HEK293T (cell line): ENCODE data around the gene PCP4.

Experiments
- CTCF ChIA-PET: fragments of 350-600 bp; formaldehyde crosslinking; extraction: SDS; loops from one replicate; lab custom pipeline; 2021; ENCODE audit warnings: antibody characterized with exemption, inconsistent platforms; lab: Yijun Ruan, JAX
- POLR2A ChIA-PET: fragments of 350-600 bp; formaldehyde crosslinking; extraction: SDS; loops from one replicate; lab custom pipeline; 2020; ENCODE audit warnings: antibody characterized with exemption, inconsistent platforms; lab: Yijun Ruan, JAX
- DNase-seq: peaks from one replicate; pipeline ENCODE4 v3.0.0; 2012; ENCODE audit warnings: mixed read lengths; ENCODE audit errors: extremely low spot score
- ARNT ChIP-seq: fragments of 450-650 bp; IDR thresholded peaks from 2 replicates; pipeline ENCODE4 v1.6.1; 2017; ENCODE audit warnings: mild to moderate bottlenecking
- BHLHE40 ChIP-seq: fragments of 450-650 bp; IDR thresholded peaks from 2 replicates; pipeline ENCODE4 v1.6.1; 2016; ENCODE audit warnings: mild to moderate bottlenecking, moderate library complexity, borderline replicate concordance
- CTBP1 ChIP-seq: fragments of 450-650 bp; IDR thresholded peaks from 2 replicates; pipeline ENCODE4 v1.6.1; 2016; ENCODE audit warnings: borderline replicate concordance
- ELF4 ChIP-seq: fragments of 450-650 bp; IDR thresholded peaks from 2 replicates; pipeline ENCODE4 v1.6.1; 2017; ENCODE audit warnings: antibody characterized with exemption
- FOXA1 ChIP-seq: fragments of 450-650 bp; IDR thresholded peaks from 2 replicates; pipeline ENCODE4 v1.6.1; 2016; ENCODE audit warnings: mild to moderate bottlenecking
- FOXK2 ChIP-seq: fragments of 450-650 bp; IDR thresholded peaks from 2 replicates; pipeline ENCODE4 v1.6.1; 2016; ENCODE audit warnings: mild to moderate bottlenecking
- FOXM1 ChIP-seq: fragments of 450-650 bp; IDR thresholded peaks from 2 replicates; pipeline ENCODE4 v1.6.1; 2017; ENCODE audit warnings: mild to moderate bottlenecking, borderline replicate concordance
- HDGF ChIP-seq: fragments of 450-650 bp; IDR thresholded peaks from 2 replicates; pipeline ENCODE4 v1.6.1; 2017; ENCODE audit warnings: antibody characterized with exemption, borderline replicate concordance
- L3MBTL2 ChIP-seq: fragments of 450-650 bp; conservative IDR thresholded peaks from 2 replicates; pipeline ENCODE4 v1.6.1; 2016; ENCODE audit warnings: mild to moderate bottlenecking
- LEF1 ChIP-seq: fragments of 450-650 bp; IDR thresholded peaks from 2 replicates; pipeline ENCODE4 v1.6.1; 2017; ENCODE audit warnings: mild to moderate bottlenecking, borderline replicate concordance
- NFRKB ChIP-seq: fragments of 450-650 bp; IDR thresholded peaks from 2 replicates; pipeline ENCODE4 v1.6.1; 2016; ENCODE audit warnings: mild to moderate bottlenecking, moderate library complexity
- PKNOX1 ChIP-seq: fragments of 450-650 bp; IDR thresholded peaks from 2 replicates; pipeline ENCODE4 v1.6.1; 2016
- SP1 ChIP-seq: fragments of 450-650 bp; IDR thresholded peaks from 2 replicates; pipeline ENCODE4 v1.6.1; 2017
- SUZ12 ChIP-seq: fragments of 450-650 bp; IDR thresholded peaks from 2 replicates; pipeline ENCODE4 v1.6.1; 2016; ENCODE audit warnings: mild to moderate bottlenecking
- TARDBP ChIP-seq: fragments of 450-650 bp; IDR thresholded peaks from 2 replicates; pipeline ENCODE4 v1.6.1; 2016
- ZNF384 ChIP-seq: fragments of 450-650 bp; IDR thresholded peaks from 2 replicates; pipeline ENCODE4 v1.6.1; 2016

Gene PCP4

GRCh38 chr21:39900491-39900890 lies 33.3 kb downstream of the PCP4 start:
- POLR2A ChIA-PET = no interaction called here
- no peak for DNase-seq
- CTCF ChIA-PET = no interaction called here
- no peak for TF ChIP-seq NFRKB
- TF ChIP-seq SP1 = no peak
- TF ChIP-seq BHLHE40 = no peak
- TF ChIP-seq SUZ12 = no peak
- TF ChIP-seq FOXM1 = no peak

- ChIA-PET CTCF (no interaction called here), POLR2A (no interaction called here)
- DNase-seq = no peak
- TF ChIP-seq PKNOX1 (no peak), FOXA1 (no peak), SUZ12 (no peak)
Observed at GRCh38 chr21:39900911-39901310, 33.7 kb downstream of the PCP4 start.

GRCh38 chr21:39902986-39903385 lies 35.7 kb downstream of the PCP4 start:
- CTCF ChIA-PET = no interaction called here
- no peak for DNase-seq
- POLR2A ChIA-PET = no interaction called here
- TF ChIP-seq FOXA1 (no peak), FOXM1 (no peak), ELF4 (no peak), SP1 (no peak), BHLHE40 (no peak), L3MBTL2 (no peak), SUZ12 (no peak), LEF1 (no peak)

- ChIA-PET CTCF (no interaction called here), POLR2A (no interaction called here)
- no peak for TF ChIP-seq TARDBP
- no peak for TF ChIP-seq PKNOX1
- TF ChIP-seq ARNT = no peak
- TF ChIP-seq SUZ12 = no peak
- no peak for TF ChIP-seq HDGF
- TF ChIP-seq L3MBTL2 = no peak
- no peak for TF ChIP-seq FOXK2
- no peak for TF ChIP-seq CTBP1
- TF ChIP-seq SP1 = no peak
- TF ChIP-seq FOXM1 = no peak
- no peak for TF ChIP-seq NFRKB
- no peak for TF ChIP-seq FOXA1
- TF ChIP-seq ZNF384 = no peak
- TF ChIP-seq ELF4 = no peak
- TF ChIP-seq BHLHE40 = no peak
- TF ChIP-seq LEF1 = no peak
- DNase-seq = no peak
Observed at GRCh38 chr21:39904457-39904856, 37.2 kb downstream of the PCP4 start.

- TF ChIP-seq ARNT (no peak), ZNF384 (no peak), HDGF (no peak), FOXK2 (no peak), SUZ12 (no peak), TARDBP (no peak)
- CTCF ChIA-PET = no interaction called here
- no peak for DNase-seq
- POLR2A ChIA-PET = no interaction called here
Observed at GRCh38 chr21:39908265-39908923, 41.2 kb downstream of the PCP4 start.

GRCh38 chr21:39911286-39912199 lies 44.3 kb downstream of the PCP4 start:
- ChIA-PET CTCF (no interaction called here), POLR2A (no interaction called here)
- DNase-seq = no peak
- TF ChIP-seq ELF4 (no peak), BHLHE40 (no peak), FOXK2 (no peak), NFRKB (no peak), ARNT (no peak), TARDBP (no peak), L3MBTL2 (no peak), FOXA1 (no peak), ZNF384 (no peak), LEF1 (no peak), FOXM1 (no peak), CTBP1 (no peak), HDGF (no peak), PKNOX1 (no peak)
